ENCODE data around the gene TTF1.

The TTF1 gene

DNA sequence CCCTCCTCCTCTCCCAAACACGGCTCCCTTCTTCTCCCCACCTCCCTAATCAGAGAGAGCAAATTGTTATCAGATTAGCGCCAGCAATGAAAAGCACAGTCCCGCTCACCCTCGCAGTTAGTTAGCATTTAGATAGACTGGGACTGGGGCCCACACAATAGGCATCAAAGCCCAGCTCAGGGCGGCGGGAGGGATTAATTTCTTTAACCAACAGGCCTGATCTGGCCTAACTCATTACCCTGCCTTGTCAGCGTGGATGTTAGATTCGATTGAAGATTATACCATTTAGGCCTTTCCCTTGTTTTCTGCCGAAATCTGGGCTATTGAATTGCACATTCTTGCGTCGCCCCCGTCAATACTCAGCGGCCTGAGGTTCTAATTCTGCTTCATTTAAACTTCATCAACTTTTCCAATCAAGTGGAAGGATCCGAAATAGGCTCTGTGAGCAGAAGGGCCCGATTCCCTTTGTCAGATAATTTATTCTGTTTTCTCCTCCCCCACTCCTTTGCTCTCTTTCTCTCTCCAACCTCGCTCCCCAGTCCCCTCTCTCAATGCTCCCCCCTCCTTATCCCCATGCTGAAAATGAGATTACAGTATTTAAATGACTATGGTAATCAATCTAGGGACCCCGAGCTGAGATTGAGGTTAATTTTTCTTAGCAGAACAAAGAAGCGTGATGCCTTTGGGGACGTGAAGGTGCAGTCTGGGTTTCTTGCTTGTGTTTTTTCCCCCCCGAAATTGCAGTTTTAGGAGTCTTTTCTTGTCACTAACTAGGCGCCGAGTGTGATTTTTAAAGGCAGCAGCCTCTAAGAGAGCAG is 18.4 kb upstream of the TTF1 start:
- Mint-ChIP-seq H3K36me3 (ENCODE audit: low read depth) (no peaks in the 10 kb centered on the region), H3K4me3 (no peak overlapping the region), H3K4me1 (ENCODE audit: low read depth) (no peaks in the 10 kb centered on the region), H3K27ac (no peak overlapping the region), H3K27me3 (peaks cover 68% of the 10 kb centered on the region), H3K9me3 (no peaks in the 10 kb centered on the region)

DNA sequence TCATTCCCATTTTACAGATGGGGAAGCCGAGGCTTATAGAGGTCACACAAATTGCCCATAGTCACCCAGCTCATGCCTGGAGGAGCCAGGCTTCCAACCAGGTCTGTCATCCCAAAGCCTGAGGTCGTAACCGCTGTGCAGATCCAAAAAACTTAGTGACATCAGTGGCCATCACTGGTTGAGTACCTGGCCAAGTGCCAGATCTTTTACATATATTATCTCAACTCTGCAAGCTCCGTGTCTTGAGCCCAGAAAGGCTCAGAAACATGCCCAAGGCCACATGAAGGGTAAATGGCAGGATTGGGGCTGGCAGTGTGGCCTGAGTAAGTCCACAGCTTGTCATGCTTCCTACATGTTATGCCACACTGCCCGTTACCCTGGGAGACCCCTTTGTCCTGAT is 16.9 kb upstream of the TTF1 start:
- Mint-ChIP-seq H3K27me3 (peaks cover 74% of the 10 kb centered on the region), H3K36me3 (ENCODE audit: low read depth) (no peaks in the 10 kb centered on the region), H3K9me3 (no peaks in the 10 kb centered on the region), H3K4me1 (ENCODE audit: low read depth) (no peaks in the 10 kb centered on the region), H3K27ac (no peak overlapping the region), H3K4me3 (no peak overlapping the region)

DNA sequence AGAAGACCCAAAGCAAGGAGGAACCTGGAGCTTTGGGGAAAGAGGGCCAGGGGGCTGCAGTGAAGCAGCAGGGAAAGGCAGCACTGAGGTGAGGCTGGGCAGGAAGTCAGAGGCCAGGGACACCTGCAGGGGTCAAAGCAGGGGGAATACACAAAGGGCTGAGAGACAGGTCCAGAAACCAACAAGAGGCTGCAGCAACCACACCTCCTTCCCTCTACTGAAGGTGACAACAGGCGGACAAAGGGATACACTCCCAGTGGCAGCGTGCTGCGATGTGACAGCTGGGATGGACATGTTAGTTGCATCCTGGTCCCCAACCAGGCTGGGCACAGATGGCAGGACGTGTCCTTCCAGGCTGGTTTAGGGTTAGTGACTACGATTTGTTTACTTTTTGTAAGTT is 15.9 kb upstream of the TTF1 start:
- Mint-ChIP-seq H3K4me1 (ENCODE audit: low read depth) (no peaks in the 10 kb centered on the region), H3K4me3 (no peak overlapping the region), H3K9me3 (no peaks in the 10 kb centered on the region), H3K36me3 (ENCODE audit: low read depth) (no peaks in the 10 kb centered on the region), H3K27ac (no peak overlapping the region), H3K27me3 (peaks cover 77% of the 10 kb centered on the region)

DNA sequence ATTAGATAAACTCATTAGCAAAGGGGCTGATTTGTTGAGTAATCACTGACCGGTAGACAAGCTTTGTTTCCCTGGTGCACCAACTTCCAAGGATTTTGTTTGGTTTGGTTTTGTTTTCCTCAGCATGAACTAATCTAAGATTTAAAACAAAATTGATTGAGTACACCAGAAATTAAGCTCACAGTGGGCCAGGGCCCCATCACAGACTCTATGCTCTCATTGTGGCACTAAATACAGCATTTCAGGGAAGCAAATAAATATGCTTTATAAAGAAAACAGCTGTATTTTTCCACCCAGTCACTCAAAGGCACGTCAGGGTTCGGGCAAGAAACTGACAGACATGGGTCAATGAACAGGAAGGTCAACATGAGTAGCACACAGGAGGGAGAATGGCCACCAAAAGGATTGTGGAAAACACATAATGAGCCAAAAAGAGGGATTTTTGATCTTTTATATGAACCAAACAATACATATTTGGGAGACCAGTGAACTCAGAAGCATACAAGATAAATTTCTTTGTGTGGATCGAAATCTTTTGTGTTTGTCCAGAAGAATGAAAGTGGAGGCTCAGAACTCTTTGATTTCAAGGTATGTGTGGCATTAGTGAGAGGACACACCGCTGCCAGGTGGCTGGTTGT is 12.2 kb upstream of the TTF1 start:
- Mint-ChIP-seq H3K4me1 (ENCODE audit: low read depth) (no peaks in the 10 kb centered on the region), H3K9me3 (no peaks in the 10 kb centered on the region), H3K36me3 (ENCODE audit: low read depth) (no peaks in the 10 kb centered on the region), H3K4me3 (no peak overlapping the region), H3K27me3 (peaks cover 71% of the 10 kb centered on the region), H3K27ac (no peak overlapping the region)

DNA sequence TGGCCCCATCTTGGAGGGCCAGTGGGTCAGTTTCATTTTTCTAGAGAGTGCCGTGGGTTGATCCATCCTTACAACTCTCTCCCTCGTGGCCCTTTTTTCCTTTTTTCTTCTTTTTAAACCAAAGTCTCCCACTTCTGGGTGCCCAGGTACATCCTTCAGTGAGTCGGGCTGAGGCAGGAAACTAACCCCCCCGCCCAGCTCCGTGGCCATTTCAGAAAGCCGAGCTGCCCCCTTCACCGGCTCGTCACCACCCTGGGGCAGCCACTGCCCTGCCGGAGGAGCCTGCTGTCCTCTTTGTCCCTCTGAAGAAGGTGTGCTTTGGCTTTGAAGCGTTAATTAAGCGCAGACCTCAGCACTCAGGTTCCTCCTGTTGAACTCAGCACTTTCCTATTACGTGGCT is 8.5 kb upstream of the TTF1 start:
- Mint-ChIP-seq H3K27ac (no peak overlapping the region), H3K9me3 (no peaks in the 10 kb centered on the region), H3K36me3 (ENCODE audit: low read depth) (no peaks in the 10 kb centered on the region), H3K4me1 (ENCODE audit: low read depth) (peaks cover 23% of the 10 kb centered on the region), H3K27me3 (peaks cover 79% of the 10 kb centered on the region), H3K4me3 (no peak overlapping the region)

DNA sequence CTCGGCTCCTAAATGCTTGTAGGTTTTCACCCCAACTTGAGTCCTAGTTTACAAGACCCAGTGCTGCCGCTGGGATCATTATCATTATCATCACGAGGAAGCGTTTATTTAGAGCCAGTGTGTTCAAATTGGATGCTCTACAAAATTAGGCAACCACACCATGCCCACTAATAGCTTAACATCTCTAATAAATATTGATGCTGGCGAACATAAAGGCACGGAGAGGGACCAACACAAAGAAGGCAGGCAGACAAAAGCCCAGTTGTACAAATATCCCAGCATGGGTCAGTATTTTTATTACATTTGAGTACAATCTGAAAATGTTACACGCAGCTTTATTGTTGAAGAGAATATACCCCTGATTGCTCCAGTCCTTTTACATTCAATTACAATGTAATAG is 8.1 kb upstream of the TTF1 start:
- H3K4me3 Mint-ChIP-seq, result no peak overlapping the region
- no peaks in the 10 kb centered on the region for H3K36me3 Mint-ChIP-seq (ENCODE audit: low read depth)
- peaks cover 25% of the 10 kb centered on the region for H3K4me1 Mint-ChIP-seq (ENCODE audit: low read depth)
- H3K9me3 Mint-ChIP-seq, result no peaks in the 10 kb centered on the region
- no peak overlapping the region for H3K27ac Mint-ChIP-seq
- peaks cover 76% of the 10 kb centered on the region for H3K27me3 Mint-ChIP-seq

DNA sequence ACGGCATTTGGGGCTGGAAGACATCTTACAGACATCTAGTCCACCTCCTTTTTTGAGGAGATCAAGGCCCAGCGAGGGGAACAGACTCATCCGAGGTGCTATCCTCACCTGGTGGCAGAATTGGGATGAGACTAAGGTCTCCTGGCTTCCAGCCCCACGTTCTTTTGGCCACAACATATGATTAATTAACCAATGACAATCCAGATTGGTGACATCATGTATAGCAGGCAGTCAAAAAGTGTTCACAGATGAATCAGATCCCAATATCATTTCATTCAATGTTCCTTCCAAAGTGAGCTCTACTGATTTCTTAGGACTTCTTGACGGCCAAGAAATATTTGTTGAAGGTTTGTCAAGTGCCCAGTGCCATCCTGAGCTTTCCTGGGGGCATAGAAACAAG is 7.3 kb upstream of the TTF1 start:
- no peaks in the 10 kb centered on the region for H3K36me3 Mint-ChIP-seq (ENCODE audit: low read depth)
- peaks cover 74% of the 10 kb centered on the region for H3K27me3 Mint-ChIP-seq
- no peak overlapping the region for H3K4me3 Mint-ChIP-seq
- H3K9me3 Mint-ChIP-seq, result no peaks in the 10 kb centered on the region
- H3K27ac Mint-ChIP-seq, result no peak overlapping the region
- H3K4me1 Mint-ChIP-seq (ENCODE audit: low read depth), result peaks cover 28% of the 10 kb centered on the region

DNA sequence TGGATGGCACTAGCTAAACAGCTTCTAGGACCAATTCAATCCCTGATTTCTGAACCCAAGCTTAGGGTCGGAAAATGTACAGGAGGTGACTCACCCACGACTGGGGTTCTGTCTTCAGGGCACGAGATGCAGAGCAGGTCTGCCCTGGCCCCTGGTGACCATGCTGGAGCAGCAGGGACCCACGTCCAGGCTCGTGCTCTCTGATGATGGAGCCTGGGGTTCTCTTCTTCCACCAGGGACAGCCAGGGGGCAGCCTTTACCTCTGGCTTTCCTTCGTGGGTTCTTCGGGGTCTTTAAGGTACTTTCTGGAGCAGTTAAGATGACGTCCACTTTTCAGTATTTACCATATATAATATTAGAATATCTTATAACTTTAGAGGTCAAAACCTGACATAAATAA is 5.4 kb upstream of the TTF1 start:
- Mint-ChIP-seq H3K27me3 (peaks cover 57% of the 10 kb centered on the region), H3K36me3 (ENCODE audit: low read depth) (no peaks in the 10 kb centered on the region), H3K4me1 (ENCODE audit: low read depth) (peaks cover 33% of the 10 kb centered on the region), H3K27ac (no peak overlapping the region), H3K9me3 (no peaks in the 10 kb centered on the region), H3K4me3 (no peak overlapping the region)

DNA sequence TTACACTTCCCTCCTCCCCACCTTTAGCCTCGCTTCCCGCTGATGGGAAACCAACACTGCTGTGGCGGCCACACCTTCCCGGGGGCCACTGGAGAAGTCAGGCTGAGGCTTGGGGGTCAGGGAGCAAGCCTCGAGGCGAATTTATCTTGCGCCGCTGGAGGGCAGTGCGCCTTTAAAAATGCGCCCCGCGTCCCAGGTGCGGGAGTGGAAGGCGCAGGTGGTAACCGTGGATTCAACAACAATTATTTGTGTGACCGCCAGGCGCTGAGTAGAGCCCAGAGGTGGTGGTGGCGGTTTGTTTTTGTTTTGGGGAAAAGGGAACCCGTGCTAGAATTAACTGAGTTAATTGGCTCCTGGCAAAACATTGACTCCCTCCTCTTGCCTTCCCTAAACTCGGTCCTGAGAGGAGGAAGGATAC is 4.5 kb upstream of the TTF1 start:
- Mint-ChIP-seq H3K27ac (no peak overlapping the region), H3K36me3 (ENCODE audit: low read depth) (no peaks in the 10 kb centered on the region), H3K4me1 (ENCODE audit: low read depth) (peaks cover 37% of the 10 kb centered on the region), H3K9me3 (no peaks in the 10 kb centered on the region), H3K27me3 (peaks cover 54% of the 10 kb centered on the region), H3K4me3 (peak overlapping the region; percentile 70)

DNA sequence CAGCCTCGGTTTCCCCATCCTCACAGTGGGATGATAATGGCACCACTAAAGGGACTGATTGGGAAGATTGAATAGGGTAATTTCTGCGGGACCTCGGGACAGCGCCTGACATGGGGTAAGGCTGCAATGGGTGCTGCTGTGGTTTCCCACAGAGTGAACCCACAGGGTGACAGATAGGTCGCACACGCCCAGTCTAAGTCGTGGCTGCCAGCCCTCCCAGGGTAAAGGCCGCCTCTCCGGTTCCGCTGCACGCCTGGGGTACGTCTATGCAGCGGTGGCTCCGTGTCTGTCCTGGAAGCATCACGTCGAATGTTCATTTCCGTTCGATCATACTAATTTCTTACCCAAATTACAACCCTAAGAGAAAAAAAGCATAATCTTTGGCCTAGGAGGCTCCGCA is 4.0 kb upstream of the TTF1 start:
- H3K27me3 Mint-ChIP-seq, result peaks cover 50% of the 10 kb centered on the region
- peaks cover 3% of the 10 kb centered on the region for H3K36me3 Mint-ChIP-seq (ENCODE audit: low read depth)
- H3K9me3 Mint-ChIP-seq, result no peaks in the 10 kb centered on the region
- H3K4me3 Mint-ChIP-seq, result peak overlapping the region; percentile 70
- peak overlapping the region; percentile 5 for H3K27ac Mint-ChIP-seq
- peaks cover 41% of the 10 kb centered on the region for H3K4me1 Mint-ChIP-seq (ENCODE audit: low read depth)

DNA sequence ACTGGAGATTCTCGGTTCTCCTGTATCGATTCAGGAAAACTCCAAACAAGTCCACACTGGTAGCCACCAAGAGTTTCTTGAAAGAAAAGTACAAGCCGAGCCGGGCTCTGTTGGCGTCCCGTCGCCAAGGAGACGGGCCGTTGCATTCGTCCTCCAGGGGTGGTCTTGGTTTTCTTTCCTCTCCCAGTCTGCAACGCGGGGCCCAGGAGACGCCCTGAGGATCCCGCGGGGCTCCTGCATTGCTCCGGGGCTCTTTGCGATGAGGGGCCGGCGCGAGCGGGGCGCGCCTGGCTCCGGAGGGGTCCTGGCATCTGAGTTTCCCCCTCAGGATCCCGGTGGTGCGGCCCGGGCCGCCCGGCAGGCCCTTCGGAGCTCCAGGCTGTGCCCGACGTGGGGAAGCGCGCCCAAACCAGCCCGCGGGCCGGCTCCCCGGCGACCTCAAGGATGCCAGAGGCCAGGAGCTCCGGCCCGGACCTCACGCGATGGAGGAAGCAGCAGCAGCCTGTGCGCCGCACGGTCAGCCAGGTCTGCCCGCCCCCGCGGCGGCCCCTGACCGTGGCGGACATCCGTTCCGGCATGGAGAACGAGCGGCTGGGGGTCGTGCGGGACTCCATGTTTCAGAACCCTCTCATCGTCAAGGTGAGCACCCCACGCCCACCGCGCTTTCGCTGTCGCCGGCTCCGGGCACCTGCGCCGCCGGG is 3.3 kb upstream of the TTF1 start, which contains the start of gene CFAP77:
Gene CFAP77 (plus strand): TSS at position 384 of the 701 bp plus-strand sequence. CDS start 61 bp downstream, at position 445.
- peaks cover 7% of the 10 kb centered on the region for H3K36me3 Mint-ChIP-seq (ENCODE audit: low read depth)
- peak within 1 kb of the TSS; percentile 5 for H3K27ac Mint-ChIP-seq
- peaks cover 48% of the 10 kb centered on the region for H3K4me1 Mint-ChIP-seq (ENCODE audit: low read depth)
- H3K9me3 Mint-ChIP-seq, result no peaks in the 10 kb centered on the region
- H3K27me3 Mint-ChIP-seq, result peaks cover 44% of the 10 kb centered on the region
- H3K4me3 Mint-ChIP-seq, result peak within 1 kb of the TSS; percentile 70

DNA sequence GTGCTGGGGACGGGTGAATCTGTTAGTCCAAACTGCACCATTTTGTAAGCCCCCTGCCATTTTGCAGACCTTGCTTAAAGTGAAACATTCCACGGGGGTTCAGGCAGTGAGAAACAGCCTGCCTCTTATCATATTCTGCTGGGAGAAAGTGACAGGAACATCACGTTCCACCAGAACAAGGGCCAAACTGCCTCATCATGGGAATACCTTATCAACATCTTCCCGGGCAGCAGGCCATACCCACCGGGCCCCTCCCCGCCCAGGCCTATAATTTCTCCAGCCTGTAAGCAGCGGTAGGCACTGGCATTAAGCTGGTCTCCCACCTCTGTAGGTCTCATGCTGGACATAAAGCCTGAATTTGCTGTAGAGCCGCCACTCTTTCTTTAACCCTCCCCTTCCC is 1.9 kb upstream of the TTF1 start:
- peaks cover 29% of the 10 kb centered on the region for H3K27me3 Mint-ChIP-seq
- no peak overlapping the region for H3K27ac Mint-ChIP-seq
- H3K36me3 Mint-ChIP-seq (ENCODE audit: low read depth), result peaks cover 16% of the 10 kb centered on the region
- no peaks in the 10 kb centered on the region for H3K9me3 Mint-ChIP-seq
- H3K4me3 Mint-ChIP-seq, result no peak overlapping the region
- H3K4me1 Mint-ChIP-seq (ENCODE audit: low read depth), result peaks cover 62% of the 10 kb centered on the region

DNA sequence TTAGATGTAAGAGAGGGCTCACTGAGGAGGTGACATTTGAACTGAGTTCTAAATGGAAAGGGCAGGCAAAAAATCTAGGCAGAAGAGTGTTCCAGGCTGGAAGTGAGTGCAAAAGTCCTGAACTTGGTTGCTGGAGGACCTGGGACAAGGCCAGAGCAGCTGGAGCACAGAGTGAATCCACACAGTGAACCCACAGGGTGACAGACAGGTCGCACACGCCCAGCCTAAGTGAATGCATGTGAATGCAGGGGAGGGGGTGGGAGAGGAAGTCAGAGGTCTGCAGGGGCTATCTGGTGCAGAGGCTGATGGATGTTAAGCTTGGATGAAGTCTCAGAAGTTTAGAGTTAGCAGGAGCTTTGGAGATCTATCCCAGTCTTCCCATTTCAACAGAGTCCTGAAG is 556 bp upstream of the TTF1 start:
- H3K27ac Mint-ChIP-seq, result peak overlapping the region; percentile 93
- peaks cover 65% of the 10 kb centered on the region for H3K4me1 Mint-ChIP-seq (ENCODE audit: low read depth)
- peak overlapping the region; percentile 79 for H3K4me3 Mint-ChIP-seq
- H3K36me3 Mint-ChIP-seq (ENCODE audit: low read depth), result peaks cover 27% of the 10 kb centered on the region
- no peaks in the 10 kb centered on the region for H3K9me3 Mint-ChIP-seq
- peaks cover 16% of the 10 kb centered on the region for H3K27me3 Mint-ChIP-seq

DNA sequence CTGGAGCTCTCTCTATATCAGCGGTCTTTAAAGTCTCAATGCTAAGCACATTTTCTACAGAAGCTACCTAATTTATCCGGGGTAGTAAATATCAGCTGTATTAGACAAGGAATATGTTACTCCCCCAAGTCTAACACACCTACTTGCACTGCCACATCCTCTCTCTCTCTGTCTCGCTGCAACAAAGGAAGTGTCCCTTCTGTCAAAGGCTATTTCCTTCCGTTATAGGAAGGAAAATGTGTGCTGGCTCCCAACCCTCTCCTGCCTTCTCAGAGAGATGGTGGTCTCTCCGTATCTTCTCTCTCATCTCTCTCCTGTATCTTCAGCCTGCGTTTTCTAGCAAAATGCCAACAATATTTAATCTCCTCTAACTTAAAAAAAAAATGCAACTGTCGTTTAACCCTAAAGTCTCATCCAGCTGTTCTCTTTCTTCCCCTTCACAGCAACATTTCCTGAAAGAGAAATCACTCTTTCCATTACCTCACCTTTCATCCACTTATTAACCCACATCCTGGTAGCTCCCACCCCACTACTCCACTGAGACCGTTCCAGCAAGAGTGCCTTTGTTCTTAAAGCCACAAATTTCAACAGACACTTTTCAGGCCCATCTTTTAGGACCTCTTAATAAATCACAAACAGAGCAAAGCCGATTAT is 2.3 kb downstream of the TTF1 start:
- Mint-ChIP-seq H3K9me3 (no peaks in the 10 kb centered on the region), H3K27ac (peak overlapping the region; percentile 93), H3K4me3 (peak overlapping the region; percentile 79), H3K36me3 (ENCODE audit: low read depth) (peaks cover 54% of the 10 kb centered on the region), H3K4me1 (ENCODE audit: low read depth) (peaks cover 58% of the 10 kb centered on the region), H3K27me3 (peaks cover 2% of the 10 kb centered on the region)

DNA sequence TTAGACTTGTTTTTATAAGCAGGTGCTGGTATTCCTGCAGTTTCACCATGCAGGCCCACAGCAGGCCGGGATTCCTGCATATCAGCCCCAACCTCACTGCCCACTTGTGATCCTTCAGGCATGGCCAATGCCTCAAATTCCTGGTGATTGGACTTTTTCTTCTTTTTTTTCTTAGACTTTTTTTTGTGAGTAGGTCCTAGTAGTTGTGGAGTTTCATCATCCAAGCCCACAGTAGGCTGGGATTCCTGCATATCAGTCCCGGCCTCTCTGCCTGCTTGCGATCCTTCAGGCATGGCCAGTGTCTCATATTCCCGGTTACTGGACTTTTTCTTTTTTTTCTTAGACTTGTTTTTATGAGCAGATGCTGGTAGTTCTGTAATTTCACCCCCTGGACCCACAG is 4.8 kb downstream of the TTF1 start:
- peaks cover 72% of the 10 kb centered on the region for H3K36me3 Mint-ChIP-seq (ENCODE audit: low read depth)
- no peaks in the 10 kb centered on the region for H3K27me3 Mint-ChIP-seq
- H3K27ac Mint-ChIP-seq, result peak overlapping the region; percentile 32
- H3K4me1 Mint-ChIP-seq (ENCODE audit: low read depth), result peaks cover 51% of the 10 kb centered on the region
- no peaks in the 10 kb centered on the region for H3K9me3 Mint-ChIP-seq
- no peak overlapping the region for H3K4me3 Mint-ChIP-seq

All from stimulated activated naive CD8-positive, alpha-beta T cell treated with anti-CD3 and anti-CD28 coated beads, Interleukin-15, Interleukin-2, amounts not matched to agents 100 ng/mL and 50 ng/mL, for 24 hours (primary cell).